Right lung (tissue), 5 donors: ENCODE data around the gene CISH. TPM values are rescaled to one million over a fixed set of nuclear protein-coding genes. Genes with fewer than 3 reads are reported as not detected.
A peak's percentile ranks its signal among the peaks of the same experiment; 100 is the strongest.

ENCODE experiments used
- DNase-seq, 2 donors: peaks; one replicate each; pipeline ENCODE4 v3.0.0-alpha.2; 2013
- polyA plus RNA-seq, 5 donors: library from polyadenylated mRNA; unstranded; fragments of 120-200 nt; gene quantifications; one replicate each; pipeline versions ENCODE4 v1.2.1 to v1.2.3, GENCODE V29; 2013; ENCODE audit warnings: inconsistent platforms in 1 of 5, low replicate concordance in 1 of 5; ENCODE audit not compliant: insufficient read length in 5 of 5, insufficient read depth in 1 of 5

CISH gene
- polyA plus RNA-seq, 5 donors = 19.0 to 29.1 (median 22.8) TPM

DNA sequence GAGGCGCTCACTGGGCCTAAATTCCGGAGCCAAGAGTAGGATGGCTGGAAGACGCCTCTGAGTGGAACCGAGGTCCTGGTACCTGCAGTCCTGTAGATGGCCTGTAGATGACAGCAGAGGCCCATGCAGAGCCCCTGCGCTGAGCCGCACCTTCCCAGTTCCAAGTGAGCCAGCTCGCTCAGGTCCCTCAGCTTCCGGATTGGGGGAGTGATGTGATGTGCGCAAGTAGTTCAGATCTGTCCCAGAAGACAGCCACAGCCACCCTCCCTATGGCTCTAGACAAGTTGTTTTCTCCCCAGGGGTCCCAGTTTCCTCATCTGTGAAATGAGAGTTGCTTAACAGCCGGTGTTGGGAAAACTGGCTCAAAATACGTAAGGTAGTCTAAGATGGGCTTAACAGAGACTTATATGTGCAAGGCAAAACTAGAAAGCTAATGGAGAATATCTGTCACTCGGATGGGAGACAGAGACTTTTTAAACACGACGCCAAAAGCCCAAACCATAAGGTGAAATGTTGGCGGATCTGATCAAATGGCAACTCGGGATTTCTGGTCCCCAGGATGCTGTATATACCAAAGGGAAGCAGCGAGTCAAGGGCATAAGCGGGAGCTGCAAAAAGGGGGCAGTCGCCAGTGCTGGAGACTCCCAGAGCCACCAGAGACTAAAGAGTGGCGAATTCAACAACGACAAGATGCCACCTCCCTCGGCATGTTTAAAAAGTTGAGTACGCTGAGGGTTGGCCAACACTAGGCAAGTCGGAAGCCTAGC is 4.6 kb upstream of the CISH start:
- peak; percentile 74 to 77 for DNase-seq

GRCh38 chr3:50615190-50615589 is 3.6 kb upstream of the CISH start:
- DNase-seq = no peak

DNA sequence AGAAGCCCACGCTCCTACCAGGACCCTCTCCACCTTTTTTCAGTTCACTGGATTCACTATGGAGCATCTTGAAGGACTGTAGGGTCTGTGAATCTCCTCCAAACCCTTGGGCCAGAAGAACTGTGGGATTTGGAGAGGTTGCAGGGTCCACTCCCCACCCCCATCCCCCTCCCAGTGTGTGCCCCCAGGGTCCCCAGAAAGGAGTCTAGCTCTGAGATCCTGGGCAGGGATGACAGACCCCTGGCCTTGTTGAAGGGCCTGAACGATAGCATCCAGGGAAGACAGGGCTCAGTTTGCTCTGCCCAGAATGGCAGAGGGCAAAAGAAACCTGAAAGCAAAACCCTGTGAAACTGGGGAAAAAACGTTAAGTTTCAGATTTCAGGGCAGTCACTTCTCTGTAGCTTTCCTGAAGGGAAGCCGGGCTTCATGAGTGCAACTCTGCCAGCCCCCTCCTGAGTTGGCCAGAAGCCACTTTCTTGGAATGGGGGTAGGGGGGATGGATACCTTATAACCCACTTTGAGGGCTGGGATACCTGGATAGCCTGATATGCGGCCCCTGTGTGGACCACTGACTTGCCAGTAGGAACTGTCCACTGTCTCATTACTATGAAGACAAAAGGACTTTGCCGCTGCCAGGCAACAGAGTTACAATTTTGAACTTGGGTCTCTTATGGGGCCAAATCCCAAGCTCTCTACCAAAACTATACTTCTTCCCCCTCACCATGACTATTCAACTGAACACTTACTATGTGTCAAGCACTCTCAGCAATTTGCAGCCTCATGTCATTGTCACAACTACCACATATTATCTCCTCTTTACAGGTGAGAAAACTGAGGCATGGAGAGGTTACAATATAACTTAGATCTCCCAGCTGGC is 1.6 kb upstream of the CISH start:
- no peak for DNase-seq

GRCh38 chr3:50612234-50612882 is 784 bp upstream of the CISH start:
- no peak for DNase-seq

DNA sequence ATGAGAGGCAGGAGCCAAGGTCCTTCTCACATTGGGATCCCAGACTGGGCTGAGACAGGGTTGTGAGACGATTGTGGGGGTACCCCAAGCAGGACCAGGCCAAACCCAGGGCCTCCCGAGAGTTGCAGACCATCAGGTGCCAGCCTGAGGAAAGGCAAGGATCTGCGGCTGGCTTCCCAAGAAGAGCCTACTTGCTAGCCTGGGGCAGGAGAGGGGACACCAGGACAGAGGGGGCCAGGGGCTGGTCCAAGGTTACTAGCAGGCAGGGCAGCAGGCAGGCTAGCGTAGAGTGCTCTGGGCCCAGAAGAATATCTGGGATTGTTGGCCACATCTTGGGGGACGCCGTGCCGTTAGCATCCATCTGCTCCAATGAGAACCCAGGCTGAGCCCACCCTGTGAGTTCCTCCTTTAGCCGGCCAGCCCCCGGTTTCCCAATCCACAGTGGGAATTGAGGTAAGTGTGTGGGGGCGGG is 546 bp downstream of the CISH start:
- no peak for DNase-seq

DNA sequence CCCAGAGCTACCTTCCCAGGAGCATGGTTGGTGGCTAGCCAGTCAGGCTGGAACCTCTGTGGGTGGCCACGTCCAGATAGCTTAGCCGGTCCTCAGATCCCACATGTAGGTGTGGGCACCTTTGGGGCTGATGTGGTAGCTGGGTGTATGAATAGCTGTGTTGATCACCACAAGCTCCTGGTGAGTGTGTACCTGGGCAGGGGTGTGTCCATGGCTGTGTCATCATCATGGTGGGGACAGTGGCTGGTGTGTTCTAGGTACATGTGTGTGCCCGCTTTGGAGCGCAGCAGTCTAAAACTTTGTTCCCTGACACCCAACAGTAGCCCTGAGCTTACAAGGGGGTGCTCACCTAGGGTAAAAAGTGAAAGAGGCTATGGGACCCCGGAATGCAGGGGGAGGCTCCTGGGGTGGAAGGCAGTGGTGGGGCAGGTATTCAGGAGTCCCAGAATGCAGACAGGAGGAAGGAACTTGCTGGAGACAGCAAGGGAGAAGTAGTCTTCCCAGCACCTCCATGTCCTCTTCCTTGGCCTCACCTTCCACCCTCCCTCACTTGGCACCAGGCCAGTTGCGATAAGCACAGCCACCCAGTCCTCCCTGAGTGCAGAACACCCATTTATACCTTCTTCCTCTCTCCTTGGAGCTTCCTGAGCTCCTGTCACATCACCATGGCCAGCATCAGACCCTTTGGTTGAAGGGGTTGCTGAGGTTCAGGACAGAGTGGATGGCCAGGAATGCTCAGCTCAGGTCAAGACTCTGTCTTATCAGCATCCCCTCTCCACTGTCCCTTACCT is 1.2 kb downstream of the CISH start:
- DNase-seq = no peak

GRCh38 chr3:50609763-50610085 is 1.9 kb downstream of the CISH start:
- no peak for DNase-seq

DNA sequence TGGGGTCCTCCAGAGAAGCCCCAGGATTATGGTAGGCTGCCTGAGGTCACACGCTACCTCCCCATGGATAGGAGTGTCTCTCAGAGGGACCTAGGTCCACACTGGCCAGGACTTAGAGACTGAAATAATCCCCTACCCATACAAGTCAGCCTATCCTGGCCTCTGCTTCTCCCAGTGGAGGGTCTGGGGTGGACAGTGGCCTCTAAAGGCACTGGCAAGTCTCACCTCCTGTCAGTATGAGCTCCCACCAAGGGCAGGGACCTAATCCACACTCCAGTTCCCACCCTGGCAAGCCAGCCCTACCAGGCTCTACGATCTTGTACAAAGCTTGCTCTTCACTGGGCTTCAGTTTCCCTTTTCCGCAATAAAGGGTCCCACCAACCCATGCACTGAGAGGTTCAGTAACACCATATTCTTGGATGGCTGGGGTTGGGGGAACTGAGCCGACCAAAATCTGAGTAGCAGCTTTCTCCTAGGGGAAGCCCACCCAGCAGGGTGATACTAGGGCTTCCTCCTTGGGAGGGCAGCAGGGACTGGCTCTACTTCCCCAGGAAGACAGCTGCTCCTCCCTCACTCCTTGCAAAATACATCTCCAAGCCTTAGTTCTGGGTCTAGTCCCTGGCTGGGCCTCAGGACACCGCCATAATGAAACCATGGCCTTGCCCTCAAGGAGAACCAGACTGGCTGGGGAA is 2.4 kb downstream of the CISH start:
- no peak for DNase-seq

GRCh38 chr3:50608278-50608677 is 3.3 kb downstream of the CISH start:
- no peak for DNase-seq

GRCh38 chr3:50607271-50608091 is 4.1 kb downstream of the CISH start:
- DNase-seq = no peak

DNA sequence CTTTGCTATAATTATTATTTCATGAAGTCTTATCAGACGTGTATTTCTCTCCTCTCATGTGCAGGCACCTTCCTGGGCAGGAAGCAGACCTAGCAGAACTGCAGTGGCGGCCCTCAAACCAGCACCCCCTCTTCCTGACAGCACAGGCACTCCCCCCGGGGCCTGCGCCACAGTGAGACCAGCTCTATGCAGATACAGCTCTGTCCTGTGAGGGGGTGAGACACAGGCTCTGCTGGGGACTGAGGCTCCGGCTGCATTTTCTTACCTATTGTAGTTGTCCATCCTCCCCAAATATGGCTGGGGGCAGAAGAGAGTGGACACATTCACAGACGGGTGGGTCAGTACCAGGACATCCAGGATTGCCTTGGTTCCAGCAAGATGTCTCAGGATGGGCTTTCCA is 5.0 kb downstream of the CISH start:
- DNase-seq = no peak

DNA sequence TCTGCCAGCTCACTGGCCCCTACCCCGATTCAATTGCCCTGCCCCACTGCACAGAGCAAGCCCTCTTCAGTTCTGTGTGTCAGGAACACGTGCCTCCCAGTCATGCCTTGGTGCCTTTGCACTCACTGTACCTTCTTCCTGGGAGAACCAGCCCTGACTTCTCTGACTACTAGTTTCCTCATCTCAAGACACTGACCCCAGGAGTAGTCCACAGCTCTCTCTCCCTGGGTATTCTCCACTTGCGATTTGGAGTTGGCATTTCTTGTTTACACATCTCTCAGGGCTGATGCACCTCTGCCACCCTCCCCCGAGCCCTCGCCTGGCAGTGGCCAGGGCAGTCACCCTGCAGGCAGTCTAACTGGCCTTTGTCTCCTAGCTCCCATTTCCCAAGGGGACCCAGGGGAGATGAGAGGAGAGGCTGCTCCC is 5.7 kb downstream of the CISH start:
- no peak for DNase-seq

DNA sequence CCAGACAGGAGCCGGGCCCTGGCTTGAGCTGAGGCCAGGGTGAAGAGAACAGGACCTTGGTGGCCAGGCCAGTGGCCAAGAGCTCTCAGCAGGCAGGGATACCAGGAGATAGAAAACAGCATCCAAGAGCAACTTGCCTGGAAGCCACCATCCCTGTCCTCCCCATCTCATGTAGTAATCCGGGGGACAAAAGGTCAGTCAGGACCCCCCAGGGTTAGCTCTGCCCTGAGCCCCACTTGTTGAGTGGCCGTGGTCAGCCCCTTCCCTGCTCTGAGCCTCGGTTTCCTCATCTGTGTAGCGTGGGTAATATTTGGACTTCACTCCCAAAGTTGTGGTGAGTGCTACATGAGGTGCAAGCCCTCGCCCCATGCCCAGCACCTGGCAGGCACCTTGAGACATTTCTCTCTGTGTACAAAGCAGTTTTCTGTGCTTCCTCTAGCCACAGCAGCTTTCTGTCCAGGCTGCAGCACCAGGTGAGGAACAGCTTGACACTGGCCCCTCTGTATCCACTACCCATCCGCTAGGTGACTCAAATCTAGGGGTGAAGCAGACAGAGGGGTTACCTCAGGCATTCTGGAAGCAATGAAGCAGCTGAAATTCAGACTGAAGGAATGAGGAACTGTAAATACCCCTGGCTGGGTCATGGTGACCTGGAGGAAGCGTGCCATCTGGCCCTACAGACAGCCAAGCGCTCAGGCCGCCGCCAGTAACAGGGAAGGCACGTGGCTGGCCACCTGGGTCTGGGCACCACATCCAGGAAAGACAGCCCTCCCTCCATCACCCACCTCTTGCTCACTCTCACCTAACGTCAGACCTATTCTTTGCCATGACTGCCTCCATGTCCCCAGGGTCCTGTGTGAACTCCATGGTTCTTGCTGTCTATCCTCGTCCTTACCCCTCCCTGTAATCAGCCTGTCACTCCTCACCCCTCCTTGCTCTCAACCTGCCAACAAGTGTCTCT is 6.7 kb downstream of the CISH start:
- DNase-seq = no peak

DNA sequence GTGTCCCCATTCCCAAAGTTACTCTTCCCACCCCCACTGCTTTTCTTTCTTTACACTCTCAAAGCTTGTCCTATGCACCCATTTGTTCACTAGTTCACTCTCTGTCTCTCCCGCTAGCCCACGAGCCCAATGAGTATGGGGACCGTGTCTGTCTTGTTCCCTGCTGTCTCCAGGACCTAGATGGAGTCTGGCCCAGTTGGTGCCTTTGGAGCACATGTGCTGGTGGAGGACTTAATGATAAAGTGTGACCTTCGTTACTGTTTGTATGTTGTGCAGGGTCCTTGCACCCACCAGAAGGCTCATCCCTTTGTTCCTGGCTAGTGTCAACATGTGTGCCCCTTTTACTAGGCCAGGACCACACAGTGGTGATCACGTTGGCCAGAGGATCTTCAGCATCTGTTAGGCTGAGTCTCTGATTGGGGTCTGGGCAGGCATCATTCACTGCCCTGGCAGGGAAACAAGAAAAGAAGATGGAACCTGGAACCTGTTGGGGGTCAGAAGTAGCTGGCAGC is 7.4 kb downstream of the CISH start:
- DNase-seq = no peak

GRCh38 chr3:50603261-50604109 is 8.1 kb downstream of the CISH start:
- DNase-seq = no peak

DNA sequence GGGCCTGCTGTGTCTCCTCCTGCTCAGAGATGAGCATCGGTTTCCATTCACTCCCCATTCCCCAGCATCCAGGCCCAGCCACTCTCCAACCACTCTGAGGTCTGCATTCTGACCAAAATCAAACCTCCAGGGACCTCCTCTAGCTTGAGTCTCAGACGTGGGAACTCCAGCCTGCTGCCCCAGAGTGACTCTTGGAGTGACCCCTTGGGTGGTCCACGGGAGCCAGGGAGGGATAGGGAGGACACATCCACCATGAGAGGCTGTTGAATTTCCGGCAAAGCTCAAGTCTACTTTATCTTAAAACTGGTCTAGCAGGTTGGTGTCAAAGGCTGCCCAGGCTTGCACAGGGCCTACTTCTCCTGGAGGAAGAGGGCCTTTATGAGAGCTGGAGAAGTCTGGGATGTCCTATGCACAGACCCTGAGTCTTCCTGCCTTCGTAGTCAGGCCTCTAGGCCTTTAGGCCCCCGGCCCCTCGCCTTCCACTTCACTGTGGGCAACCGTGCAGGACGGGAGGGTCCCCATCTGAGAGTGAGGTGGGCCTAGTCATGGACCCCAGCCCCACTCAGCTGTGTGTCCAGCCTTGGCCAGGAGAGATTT is 8.9 kb downstream of the CISH start:
- peak; percentile 52 to 54 for DNase-seq
